GM12891 (cell line): ENCODE data around the gene LARGE2.

Experiments
- PAX5 ChIP-seq: IDR thresholded peaks from 2 replicates; pipeline ENCODE4 v1.6.1; 2011; ENCODE audit warnings: low read length, moderate library complexity, mild to moderate bottlenecking; ENCODE audit not compliant: insufficient read depth, severe bottlenecking
- POLR2A ChIP-seq: IDR thresholded peaks from 2 replicates; pipeline ENCODE4 v1.6.1; 2011; ENCODE audit warnings: low read depth, low read length, control low read depth
- POLR2AphosphoS5 ChIP-seq: IDR thresholded peaks from 2 replicates; pipeline ENCODE4 v1.6.1; 2011; ENCODE audit warnings: low read depth, low read length, control low read depth
- POU2F2 ChIP-seq: IDR thresholded peaks from 2 replicates; pipeline ENCODE4 v1.6.1; 2011; ENCODE audit warnings: low read depth, mild to moderate bottlenecking, control low read depth, low read length, moderate library complexity
- SPI1 ChIP-seq: IDR thresholded peaks from 2 replicates; pipeline ENCODE4 v1.6.1; 2011; ENCODE audit warnings: low read depth, low read length, control low read depth
- TAF1 ChIP-seq: IDR thresholded peaks from 2 replicates; pipeline ENCODE4 v1.6.1; 2011; ENCODE audit warnings: low read depth, low read length, control low read depth

DNA sequence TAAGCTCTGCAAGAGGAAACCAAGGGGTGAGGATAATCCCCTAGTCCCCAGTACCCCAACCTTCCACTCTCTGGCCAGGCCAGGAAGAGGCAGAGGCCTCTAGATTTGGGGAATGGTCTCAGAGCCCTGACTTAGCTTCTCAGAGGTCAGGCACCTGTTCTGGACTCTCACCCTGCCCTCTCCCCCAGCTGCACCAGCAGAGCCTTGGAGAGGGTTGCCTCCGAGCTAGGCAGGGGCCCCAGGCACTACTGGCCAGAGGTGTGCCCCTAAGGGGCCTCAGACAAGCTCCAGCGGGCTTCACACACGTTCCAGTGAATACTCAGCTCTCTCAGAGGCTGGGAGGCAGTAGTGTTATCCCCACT, 23.4 kb upstream of the LARGE2 start:
- TF ChIP-seq POLR2A (no peak), POLR2AphosphoS5 (no peak), TAF1 (no peak), PAX5 (no peak), SPI1 (no peak), POU2F2 (no peak)
